NCI-H82 treated with DMSO at 0.1 percent for 48 hours (cell line): Measurements from ENCODE around the gene FXYD5.

Experiments used
- DNase-seq: peaks from one replicate; lab custom pipeline; 2025; ENCODE audit not compliant: unreplicated experiment; lab: John Stamatoyannopoulos, UW

FXYD5 gene

GRCh38 chr19:35211545-35212230 lies 57.2 kb downstream of the FXYD5 start:
- DNase-seq, result no peak

- no peak for DNase-seq
These were observed 57.7 kb downstream of the FXYD5 start for GRCh38 chr19:35212241-35212640.

GRCh38 chr19:35213663-35214632 lies 59.4 kb downstream of the FXYD5 start:
- no peak for DNase-seq

- DNase-seq, result no peak
These were observed 60.4 kb downstream of the FXYD5 start for GRCh38 chr19:35214766-35215422.

GRCh38 chr19:35216016-35216832 lies 61.7 kb downstream of the FXYD5 start:
- no peak for DNase-seq

GRCh38 chr19:35216833-35217648 lies 62.5 kb downstream of the FXYD5 start:
- DNase-seq, result no peak

- DNase-seq, result no peak
These were observed 63.1 kb downstream of the FXYD5 start for GRCh38 chr19:35217649-35217990.

- DNase-seq, result no peak
These were observed 64.5 kb downstream of the FXYD5 start for GRCh38 chr19:35219008-35219407.
